Fibroblast of villous mesenchyme (primary cell): Measurements from ENCODE around the gene BUD31. TPM values are rescaled to one million over a fixed set of nuclear protein-coding genes. Genes with fewer than 3 reads are reported as not detected.

Source experiments
- DNase-seq: peaks from one replicate; pipeline ENCODE4 v3.0.0-alpha.2; 2010; ENCODE audit warnings: low read depth
- H3K4me3 ChIP-seq: 2 replicates; pipeline ENCODE4 v1.5.1; 2011; ENCODE audit warnings: low read depth, mild to moderate bottlenecking, low read length
- CTCF ChIP-seq: IDR thresholded peaks from 2 replicates; pipeline ENCODE4 v1.5.1; 2012; ENCODE audit warnings: low read depth, mild to moderate bottlenecking, low read length; ENCODE audit not compliant: insufficient read depth
- total RNA-seq: library from RNA; depleted of rRNA; stranded (reverse); fragments of >200 nt; gene quantifications from 2 replicates; pipeline ENCODE4 v1.2.3, GENCODE V29; 2012

The BUD31 gene
- total RNA-seq, 1 donor = 101 TPM

GRCh38 chr7:99448855-99449254, 40.1 kb downstream of the BUD31 start:
- no peak overlapping the region for H3K4me3 ChIP-seq
- no peak for TF ChIP-seq CTCF
- no peak for DNase-seq

- no peak for TF ChIP-seq CTCF
- H3K4me3 ChIP-seq = no peak overlapping the region
- DNase-seq = no peak
Measured at GRCh38 chr7:99449326-99449725, 40.6 kb downstream of the BUD31 start.

- no peak for DNase-seq
- TF ChIP-seq CTCF = no peak
- no peak overlapping the region for H3K4me3 ChIP-seq
Measured at GRCh38 chr7:99451936-99452335, 43.2 kb downstream of the BUD31 start.

- H3K4me3 ChIP-seq = no peak overlapping the region
- DNase-seq = no peak
- no peak for TF ChIP-seq CTCF
Measured at GRCh38 chr7:99452541-99452940, 43.8 kb downstream of the BUD31 start.

GRCh38 chr7:99453105-99453504, 44.3 kb downstream of the BUD31 start:
- TF ChIP-seq CTCF = no peak
- DNase-seq = no peak
- no peak overlapping the region for H3K4me3 ChIP-seq

GRCh38 chr7:99455874-99456273, 47.1 kb downstream of the BUD31 start:
- no peak overlapping the region for H3K4me3 ChIP-seq
- DNase-seq = no peak
- no peak for TF ChIP-seq CTCF

- no peak for TF ChIP-seq CTCF
- H3K4me3 ChIP-seq = no peak overlapping the region
- DNase-seq = no peak
Measured at GRCh38 chr7:99456288-99456687, 47.5 kb downstream of the BUD31 start.
